WTC11 (cell line): ENCODE results near the gene PSMD3.

Source experiments
- CREM ChIP-seq: sonication (generic); formaldehyde crosslinking; IDR thresholded peaks from 2 replicates; pipeline ENCODE4 v1.8.1; 2022; ENCODE audit warnings: mild to moderate bottlenecking, missing genetic modification reagents, moderate library complexity
- ESRRA ChIP-seq: sonication (generic); formaldehyde crosslinking; IDR thresholded peaks from 2 replicates; pipeline ENCODE4 v1.8.1; 2022; ENCODE audit warnings: mild to moderate bottlenecking, missing genetic modification reagents, borderline replicate concordance
- NR2C2 ChIP-seq: sonication (generic); formaldehyde crosslinking; IDR thresholded peaks from 2 replicates; pipeline ENCODE4 v1.8.0; 2022; ENCODE audit warnings: mild to moderate bottlenecking, missing genetic modification reagents
- SP1 ChIP-seq: sonication (generic); formaldehyde crosslinking; conservative IDR thresholded peaks from 2 replicates; pipeline ENCODE4 v1.8.1; 2022; ENCODE audit warnings: missing genetic modification reagents
- TEAD4 ChIP-seq: sonication (generic); formaldehyde crosslinking; IDR thresholded peaks from 2 replicates; pipeline ENCODE4 v1.8.0; 2022; ENCODE audit warnings: mild to moderate bottlenecking, missing genetic modification reagents
- TF ChIP-seq, protein P1 (sequence below): fragments of 200-600 bp; IDR thresholded peaks from 2 replicates; pipeline ENCODE4 v1.8.0; 2022; ENCODE audit warnings: antibody characterized with exemption
- TF ChIP-seq, protein P2 (sequence below): fragments of 250-450 bp; sonication (Bioruptor Pico); IDR thresholded peaks from 2 replicates; pipeline ENCODE4 v2.1.2; 2022; ENCODE audit warnings: mild to moderate bottlenecking, moderate library complexity
- TF ChIP-seq, protein P3 (sequence below): sonication (generic); formaldehyde crosslinking; IDR thresholded peaks from 2 replicates; pipeline ENCODE4 v1.8.0; 2023; ENCODE audit warnings: missing genetic modification reagents
- TF ChIP-seq, protein P4 (sequence below): sonication (generic); formaldehyde crosslinking; IDR thresholded peaks from 2 replicates; pipeline ENCODE4 v1.8.1; 2023; ENCODE audit warnings: mild to moderate bottlenecking, moderate library complexity, missing genetic modification reagents
- TF ChIP-seq, protein P5 (sequence below): sonication (generic); formaldehyde crosslinking; IDR thresholded peaks from 2 replicates; pipeline ENCODE4 v1.8.0; 2022; ENCODE audit warnings: mild to moderate bottlenecking, missing genetic modification reagents

DNA sequence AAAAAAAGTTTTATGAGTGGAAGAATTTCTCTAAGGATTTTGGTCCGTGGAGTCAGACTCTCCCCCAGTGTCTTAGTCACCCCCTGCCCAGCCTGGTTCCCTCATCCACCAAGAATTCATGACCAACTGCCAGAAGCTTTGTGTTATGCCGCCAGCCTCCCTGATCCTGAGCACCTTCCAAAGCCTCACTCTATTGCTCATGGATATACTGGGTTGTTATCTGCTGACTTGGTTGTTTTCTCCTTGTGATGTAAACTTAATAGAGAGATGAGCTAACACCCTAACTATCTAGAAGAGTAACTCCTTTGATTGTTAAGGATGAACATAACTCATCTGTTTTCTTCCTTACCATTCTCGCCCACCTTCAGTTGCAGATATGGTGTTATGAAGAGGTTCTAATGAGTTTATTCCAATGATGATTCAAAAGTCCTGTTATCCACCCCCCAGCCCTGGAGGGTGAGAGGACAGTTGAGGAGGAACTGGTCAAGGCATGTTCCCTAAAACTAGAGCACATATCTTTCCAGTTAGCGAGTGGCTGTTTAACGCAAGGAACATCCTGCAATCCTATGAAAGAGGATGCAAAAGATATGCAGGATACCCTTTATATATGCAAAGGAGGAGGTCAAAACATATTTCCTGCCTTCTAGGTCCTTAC, 1.5 kb upstream of the PSMD3 start:
- TF ChIP-seq, protein P1, sequence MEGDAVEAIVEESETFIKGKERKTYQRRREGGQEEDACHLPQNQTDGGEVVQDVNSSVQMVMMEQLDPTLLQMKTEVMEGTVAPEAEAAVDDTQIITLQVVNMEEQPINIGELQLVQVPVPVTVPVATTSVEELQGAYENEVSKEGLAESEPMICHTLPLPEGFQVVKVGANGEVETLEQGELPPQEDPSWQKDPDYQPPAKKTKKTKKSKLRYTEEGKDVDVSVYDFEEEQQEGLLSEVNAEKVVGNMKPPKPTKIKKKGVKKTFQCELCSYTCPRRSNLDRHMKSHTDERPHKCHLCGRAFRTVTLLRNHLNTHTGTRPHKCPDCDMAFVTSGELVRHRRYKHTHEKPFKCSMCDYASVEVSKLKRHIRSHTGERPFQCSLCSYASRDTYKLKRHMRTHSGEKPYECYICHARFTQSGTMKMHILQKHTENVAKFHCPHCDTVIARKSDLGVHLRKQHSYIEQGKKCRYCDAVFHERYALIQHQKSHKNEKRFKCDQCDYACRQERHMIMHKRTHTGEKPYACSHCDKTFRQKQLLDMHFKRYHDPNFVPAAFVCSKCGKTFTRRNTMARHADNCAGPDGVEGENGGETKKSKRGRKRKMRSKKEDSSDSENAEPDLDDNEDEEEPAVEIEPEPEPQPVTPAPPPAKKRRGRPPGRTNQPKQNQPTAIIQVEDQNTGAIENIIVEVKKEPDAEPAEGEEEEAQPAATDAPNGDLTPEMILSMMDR: no peak
- no peak for TF ChIP-seq NR2C2 (CRISPR knock-in tag)
- no peak for TF ChIP-seq CREM
- TF ChIP-seq, protein P2, sequence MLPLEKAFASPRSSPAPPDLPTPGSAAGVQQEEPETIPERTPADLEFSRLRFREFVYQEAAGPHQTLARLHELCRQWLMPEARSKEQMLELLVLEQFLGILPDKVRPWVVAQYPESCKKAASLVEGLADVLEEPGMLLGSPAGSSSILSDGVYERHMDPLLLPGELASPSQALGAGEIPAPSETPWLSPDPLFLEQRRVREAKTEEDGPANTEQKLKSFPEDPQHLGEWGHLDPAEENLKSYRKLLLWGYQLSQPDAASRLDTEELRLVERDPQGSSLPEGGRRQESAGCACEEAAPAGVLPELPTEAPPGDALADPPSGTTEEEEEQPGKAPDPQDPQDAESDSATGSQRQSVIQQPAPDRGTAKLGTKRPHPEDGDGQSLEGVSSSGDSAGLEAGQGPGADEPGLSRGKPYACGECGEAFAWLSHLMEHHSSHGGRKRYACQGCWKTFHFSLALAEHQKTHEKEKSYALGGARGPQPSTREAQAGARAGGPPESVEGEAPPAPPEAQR: no peak
- TF ChIP-seq ESRRA (CRISPR knock-in tag): no peak
- no peak for TF ChIP-seq TEAD4 (CRISPR knock-in tag)
- TF ChIP-seq, protein P3, sequence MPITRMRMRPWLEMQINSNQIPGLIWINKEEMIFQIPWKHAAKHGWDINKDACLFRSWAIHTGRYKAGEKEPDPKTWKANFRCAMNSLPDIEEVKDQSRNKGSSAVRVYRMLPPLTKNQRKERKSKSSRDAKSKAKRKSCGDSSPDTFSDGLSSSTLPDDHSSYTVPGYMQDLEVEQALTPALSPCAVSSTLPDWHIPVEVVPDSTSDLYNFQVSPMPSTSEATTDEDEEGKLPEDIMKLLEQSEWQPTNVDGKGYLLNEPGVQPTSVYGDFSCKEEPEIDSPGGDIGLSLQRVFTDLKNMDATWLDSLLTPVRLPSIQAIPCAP: no peak
- TF ChIP-seq SP1: no peak
- TF ChIP-seq, protein P4, sequence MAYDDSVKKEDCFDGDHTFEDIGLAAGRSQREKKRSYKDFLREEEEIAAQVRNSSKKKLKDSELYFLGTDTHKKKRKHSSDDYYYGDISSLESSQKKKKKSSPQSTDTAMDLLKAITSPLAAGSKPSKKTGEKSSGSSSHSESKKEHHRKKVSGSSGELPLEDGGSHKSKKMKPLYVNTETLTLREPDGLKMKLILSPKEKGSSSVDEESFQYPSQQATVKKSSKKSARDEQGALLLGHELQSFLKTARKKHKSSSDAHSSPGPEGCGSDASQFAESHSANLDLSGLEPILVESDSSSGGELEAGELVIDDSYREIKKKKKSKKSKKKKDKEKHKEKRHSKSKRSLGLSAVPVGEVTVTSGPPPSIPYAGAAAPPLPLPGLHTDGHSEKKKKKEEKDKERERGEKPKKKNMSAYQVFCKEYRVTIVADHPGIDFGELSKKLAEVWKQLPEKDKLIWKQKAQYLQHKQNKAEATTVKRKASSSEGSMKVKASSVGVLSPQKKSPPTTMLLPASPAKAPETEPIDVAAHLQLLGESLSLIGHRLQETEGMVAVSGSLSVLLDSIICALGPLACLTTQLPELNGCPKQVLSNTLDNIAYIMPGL (CRISPR knock-in tag): no peak
- TF ChIP-seq, protein P5, sequence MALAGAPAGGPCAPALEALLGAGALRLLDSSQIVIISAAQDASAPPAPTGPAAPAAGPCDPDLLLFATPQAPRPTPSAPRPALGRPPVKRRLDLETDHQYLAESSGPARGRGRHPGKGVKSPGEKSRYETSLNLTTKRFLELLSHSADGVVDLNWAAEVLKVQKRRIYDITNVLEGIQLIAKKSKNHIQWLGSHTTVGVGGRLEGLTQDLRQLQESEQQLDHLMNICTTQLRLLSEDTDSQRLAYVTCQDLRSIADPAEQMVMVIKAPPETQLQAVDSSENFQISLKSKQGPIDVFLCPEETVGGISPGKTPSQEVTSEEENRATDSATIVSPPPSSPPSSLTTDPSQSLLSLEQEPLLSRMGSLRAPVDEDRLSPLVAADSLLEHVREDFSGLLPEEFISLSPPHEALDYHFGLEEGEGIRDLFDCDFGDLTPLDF (CRISPR knock-in tag): no peak
